Measurements from ENCODE around the gene MRPS6.

MRPS6 gene

DNA sequence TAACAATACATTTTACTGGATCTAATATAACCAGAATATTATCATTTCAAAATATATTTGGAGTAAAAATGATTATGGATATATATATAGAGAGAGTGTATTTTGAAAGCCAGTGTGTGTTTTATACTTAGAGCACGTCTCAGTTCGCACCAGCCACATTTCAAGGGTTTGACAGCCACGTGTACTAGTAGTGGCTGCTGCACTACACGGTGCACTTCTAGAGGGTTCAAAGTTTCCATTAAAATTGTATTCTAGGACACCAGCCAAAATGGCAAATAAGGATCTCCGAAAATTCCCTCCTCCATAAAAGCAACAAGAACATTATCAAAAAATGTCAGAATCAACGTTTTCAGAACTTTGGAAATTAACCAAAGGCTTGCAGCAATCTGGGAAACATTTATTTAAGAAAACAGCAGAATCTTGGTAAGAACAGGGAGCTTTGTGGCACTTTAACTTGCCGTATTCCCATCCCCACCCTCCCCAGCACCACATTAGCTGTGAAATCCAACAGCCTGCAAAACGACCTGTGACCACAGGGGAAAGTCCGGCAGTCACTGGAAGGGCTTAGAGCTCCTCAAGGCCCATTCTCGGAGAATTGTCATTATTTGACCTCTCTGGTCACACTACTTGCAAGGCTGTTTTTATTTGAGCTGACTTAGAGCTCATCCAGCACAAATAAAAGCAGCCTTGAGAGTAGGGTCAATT is 33.5 kb upstream of the MRPS6 start:
- no peaks in the 10 kb centered on the region for H3K36me3 ChIP-seq (ENCODE audit: insufficient read depth, low read length)
- H3K27ac ChIP-seq (ENCODE audit: low read length), result no peak overlapping the region
- no peaks in the 10 kb centered on the region for H3K79me2 ChIP-seq (ENCODE audit: insufficient read depth, low read length)
- no peak overlapping the region for H3K4me2 ChIP-seq (ENCODE audit: insufficient read depth, low read length)
- no peak overlapping the region for H2AFZ ChIP-seq (ENCODE audit: low read depth, low read length)
- no peaks in the 10 kb centered on the region for H4K20me1 ChIP-seq (ENCODE audit: insufficient read depth, low read length)
- H3K9me3 ChIP-seq (ENCODE audit: insufficient read depth, low read length, severe bottlenecking), result no peaks in the 10 kb centered on the region
- TF ChIP-seq CTCF (IDR thresholded peaks at IDR 0.05; ENCODE audit: borderline replicate concordance, extremely low read depth, low read length, poor library complexity, severe bottlenecking), result no peak
- no peak for TF ChIP-seq EZH2 (IDR thresholded peaks at IDR 0.05; ENCODE audit: borderline replicate concordance, low read depth, low read length, severe bottlenecking)
- ATAC-seq (ENCODE audit: insufficient read depth, low read depth), result no peak
- H3K9ac ChIP-seq (ENCODE audit: low read depth, low read length), result no peak overlapping the region
- H3K27me3 ChIP-seq (ENCODE audit: insufficient read depth, low read length, poor library complexity), result no peaks in the 10 kb centered on the region
- no peaks in the 10 kb centered on the region for H3K4me1 ChIP-seq (ENCODE audit: insufficient read depth, low read length)
- no peak for DNase-seq
- H3K4me3 ChIP-seq (ENCODE audit: low read depth in 1 of 2, low read length in 2 of 2), result no peak overlapping the region

DNA sequence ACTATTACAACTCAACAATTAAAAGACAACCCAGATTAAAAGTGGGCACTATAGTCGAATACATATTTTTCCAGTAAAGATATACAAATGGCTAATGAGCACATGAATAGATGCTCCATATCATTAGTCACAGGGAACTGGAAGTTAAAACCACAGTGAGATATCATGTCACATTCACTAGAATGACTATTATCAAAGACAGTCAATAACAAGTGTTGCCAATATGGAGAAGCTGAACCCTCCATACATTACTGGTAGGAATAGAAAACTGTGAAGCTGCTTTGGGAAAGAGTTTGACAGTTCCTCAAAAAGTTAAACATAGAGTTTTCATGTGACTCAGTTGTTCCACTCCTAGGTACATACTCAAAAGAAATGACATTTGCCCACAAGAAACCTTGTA is 30.6 kb upstream of the MRPS6 start:
- H3K4me1 ChIP-seq (ENCODE audit: insufficient read depth, low read length), result no peaks in the 10 kb centered on the region
- no peaks in the 10 kb centered on the region for H3K9me3 ChIP-seq (ENCODE audit: insufficient read depth, low read length, severe bottlenecking)
- H3K4me2 ChIP-seq (ENCODE audit: insufficient read depth, low read length), result no peak overlapping the region
- H2AFZ ChIP-seq (ENCODE audit: low read depth, low read length), result no peak overlapping the region
- no peaks in the 10 kb centered on the region for H3K79me2 ChIP-seq (ENCODE audit: insufficient read depth, low read length)
- H4K20me1 ChIP-seq (ENCODE audit: insufficient read depth, low read length), result no peaks in the 10 kb centered on the region
- H3K27ac ChIP-seq (ENCODE audit: low read length), result no peak overlapping the region
- H3K27me3 ChIP-seq (ENCODE audit: insufficient read depth, low read length, poor library complexity), result no peaks in the 10 kb centered on the region
- DNase-seq (no peak), ATAC-seq (ENCODE audit: insufficient read depth, low read depth) (no peak)
- no peak overlapping the region for H3K4me3 ChIP-seq (ENCODE audit: low read depth in 1 of 2, low read length in 2 of 2)
- no peak overlapping the region for H3K9ac ChIP-seq (ENCODE audit: low read depth, low read length)
- TF ChIP-seq EZH2 (IDR thresholded peaks at IDR 0.05; ENCODE audit: borderline replicate concordance, low read depth, low read length, severe bottlenecking) (no peak), CTCF (IDR thresholded peaks at IDR 0.05; ENCODE audit: borderline replicate concordance, extremely low read depth, low read length, poor library complexity, severe bottlenecking) (no peak)
- H3K36me3 ChIP-seq (ENCODE audit: insufficient read depth, low read length), result no peaks in the 10 kb centered on the region

DNA sequence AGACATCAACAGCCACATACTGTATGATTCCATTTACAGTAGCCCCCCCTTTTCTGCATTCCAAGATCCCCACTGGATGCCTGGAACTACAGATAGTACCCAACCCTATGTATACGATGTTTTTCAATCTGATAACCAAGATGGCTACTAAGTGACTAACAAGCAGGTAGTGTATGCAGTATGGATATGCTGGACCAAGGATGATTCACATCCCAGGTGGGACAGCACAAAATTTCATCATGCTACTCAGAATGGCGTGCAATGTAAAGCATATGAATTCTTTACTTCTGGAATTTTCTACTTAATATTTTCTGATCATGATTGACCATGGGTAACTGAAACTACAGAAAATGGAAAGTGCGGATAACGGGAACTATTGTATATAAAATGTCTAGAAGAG is 30.0 kb upstream of the MRPS6 start:
- no peak for ATAC-seq (ENCODE audit: insufficient read depth, low read depth)
- Histone ChIP-seq H3K9ac (ENCODE audit: low read depth, low read length) (no peak overlapping the region), H3K27ac (ENCODE audit: low read length) (no peak overlapping the region), H3K36me3 (ENCODE audit: insufficient read depth, low read length) (no peaks in the 10 kb centered on the region), H2AFZ (ENCODE audit: low read depth, low read length) (no peak overlapping the region), H3K27me3 (ENCODE audit: insufficient read depth, low read length, poor library complexity) (no peaks in the 10 kb centered on the region), H3K79me2 (ENCODE audit: insufficient read depth, low read length) (no peaks in the 10 kb centered on the region), H3K4me3 (ENCODE audit: low read depth in 1 of 2, low read length in 2 of 2) (no peak overlapping the region), H4K20me1 (ENCODE audit: insufficient read depth, low read length) (no peaks in the 10 kb centered on the region), H3K4me2 (ENCODE audit: insufficient read depth, low read length) (no peak overlapping the region), H3K9me3 (ENCODE audit: insufficient read depth, low read length, severe bottlenecking) (no peaks in the 10 kb centered on the region), H3K4me1 (ENCODE audit: insufficient read depth, low read length) (no peaks in the 10 kb centered on the region)
- TF ChIP-seq EZH2 (IDR thresholded peaks at IDR 0.05; ENCODE audit: borderline replicate concordance, low read depth, low read length, severe bottlenecking), result no peak
- TF ChIP-seq CTCF (IDR thresholded peaks at IDR 0.05; ENCODE audit: borderline replicate concordance, extremely low read depth, low read length, poor library complexity, severe bottlenecking), result no peak
- no peak for DNase-seq
